Effector memory CD8-positive, alpha-beta T cell (primary cell): ENCODE results near the gene PLEKHB2.
"Not testable (repeated sequence)": the region's sequence is repeated elsewhere in the genome, so short reads cannot be mapped to it uniquely, and the experiment has no call there.

Source experiments
- ATAC-seq: fragments of 150-1000 bp; cut with Tn5 transposase; replicated peaks from 2 replicates; pipeline ENCODE4 v1.10.0; 2021; ENCODE audit warnings: mild to moderate bottlenecking, moderate library complexity
- DNase-seq, 3 experiments: peaks; one replicate each; pipeline ENCODE4 v3.0.0; 2021
- H3K27ac Mint-ChIP-seq, 2 donors: one replicate each; pipeline ENCODE4 v1.8.0; 2022; ENCODE audit warnings: mild to moderate bottlenecking in 2 of 2, mixed read lengths in 2 of 2, moderate library complexity in 2 of 2
- H3K27me3 Mint-ChIP-seq, 2 donors: one replicate each; pipeline ENCODE4 v1.8.0; 2022; ENCODE audit warnings: mixed read lengths in 2 of 2
- H3K36me3 Mint-ChIP-seq: one replicate; pipeline ENCODE4 v1.8.0; 2022; ENCODE audit warnings: mild to moderate bottlenecking, moderate library complexity, mixed read lengths; ENCODE audit not compliant: insufficient read depth
- H3K4me1 Mint-ChIP-seq, 2 donors: one replicate each; pipeline ENCODE4 v1.8.0; 2022; ENCODE audit warnings: low read depth in 2 of 2, mixed read lengths in 2 of 2
- H3K4me3 Mint-ChIP-seq, 2 donors: one replicate each; pipeline ENCODE4 v1.8.0; 2022; ENCODE audit warnings: mild to moderate bottlenecking in 2 of 2, mixed read lengths in 2 of 2, moderate library complexity in 2 of 2
- H3K9me3 Mint-ChIP-seq, 2 donors: one replicate each; pipeline ENCODE4 v1.8.0; 2022; ENCODE audit warnings: mixed read lengths in 2 of 2

The PLEKHB2 gene

DNA sequence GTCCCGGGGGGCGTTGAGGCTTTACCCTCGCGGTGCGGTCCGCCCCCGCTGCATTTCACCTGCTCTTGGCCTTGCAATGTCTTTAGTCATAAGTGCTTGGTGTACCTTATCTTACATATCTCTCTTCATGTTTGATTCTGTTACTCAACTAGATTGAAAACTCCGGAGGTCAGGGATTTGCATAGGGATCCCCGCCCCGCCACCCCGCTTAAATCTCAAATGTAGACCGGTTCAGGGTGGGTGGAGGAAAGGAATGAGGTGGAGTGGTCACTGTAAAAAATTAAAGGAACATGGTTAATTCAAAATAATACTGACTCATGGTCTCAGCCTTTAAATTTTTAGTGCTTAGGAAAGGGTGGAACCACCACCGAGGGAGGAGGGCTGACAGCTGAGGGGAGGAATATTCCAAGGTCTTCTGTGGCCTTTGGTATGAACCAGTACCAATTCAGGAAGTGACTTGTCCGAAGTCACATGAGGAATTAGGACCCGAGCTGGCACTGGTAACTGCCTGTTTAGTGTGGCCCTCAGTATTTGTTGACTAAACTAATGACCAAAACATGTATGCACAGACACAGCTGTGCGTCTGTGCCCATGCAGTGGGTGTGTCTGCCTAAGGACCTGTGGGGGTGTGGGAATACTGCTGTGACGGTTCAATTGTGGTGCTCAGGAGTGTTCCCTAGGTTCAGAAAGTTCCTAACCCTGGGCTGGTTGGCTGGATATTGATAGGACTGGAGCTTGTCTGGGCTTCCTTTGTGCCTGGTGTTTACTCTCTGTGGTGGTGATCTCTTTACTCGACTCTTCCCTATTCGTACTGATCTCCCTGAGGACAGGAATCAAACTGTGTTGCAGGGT, 1.0 kb downstream of the PLEKHB2 start:
- ATAC-seq (no peak), DNase-seq (peak in 1 of 3 experiments; percentile 3)
- peak overlapping the region; percentile 89 to 94 for H3K4me3 Mint-ChIP-seq
- H3K4me1 Mint-ChIP-seq, result peaks cover 41 to 49% of the 10 kb centered on the region in 2 donors
- H3K27ac Mint-ChIP-seq, result peak overlapping the region; percentile 93 to 97
- H3K27me3 Mint-ChIP-seq, result no peaks in the 10 kb centered on the region
- peaks cover 39% of the 10 kb centered on the region for H3K36me3 Mint-ChIP-seq
- no peaks in the 10 kb centered on the region for H3K9me3 Mint-ChIP-seq

DNA sequence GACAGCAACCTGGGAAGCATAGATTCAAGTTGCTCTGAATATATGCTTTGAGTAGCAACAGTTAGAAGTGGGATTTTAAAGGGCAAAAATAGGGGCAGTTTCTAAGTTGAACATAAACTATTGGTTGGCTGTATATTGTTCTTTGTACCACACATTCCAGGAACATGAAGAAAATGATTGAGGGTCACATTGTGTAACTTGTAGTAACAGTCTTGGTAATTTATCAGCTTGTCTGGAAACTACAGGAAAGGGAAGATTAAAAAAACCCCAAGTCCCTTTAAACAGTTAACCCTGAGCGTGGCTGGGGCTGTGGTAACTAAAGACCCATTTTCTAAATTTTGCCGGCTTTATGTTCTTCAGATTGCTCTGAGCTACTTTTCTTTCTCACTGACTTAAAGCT, 7.4 kb downstream of the PLEKHB2 start:
- no peaks in the 10 kb centered on the region for H3K27me3 Mint-ChIP-seq
- H3K9me3 Mint-ChIP-seq, result no peaks in the 10 kb centered on the region
- H3K4me1 Mint-ChIP-seq, result peaks cover 43 to 68% of the 10 kb centered on the region in 2 donors
- H3K27ac Mint-ChIP-seq, result peak overlapping the region in 1 of 2 donors; percentile 17
- ATAC-seq (no peak), DNase-seq (no peak)
- no peak overlapping the region for H3K4me3 Mint-ChIP-seq
- H3K36me3 Mint-ChIP-seq, result peaks cover 34% of the 10 kb centered on the region

DNA sequence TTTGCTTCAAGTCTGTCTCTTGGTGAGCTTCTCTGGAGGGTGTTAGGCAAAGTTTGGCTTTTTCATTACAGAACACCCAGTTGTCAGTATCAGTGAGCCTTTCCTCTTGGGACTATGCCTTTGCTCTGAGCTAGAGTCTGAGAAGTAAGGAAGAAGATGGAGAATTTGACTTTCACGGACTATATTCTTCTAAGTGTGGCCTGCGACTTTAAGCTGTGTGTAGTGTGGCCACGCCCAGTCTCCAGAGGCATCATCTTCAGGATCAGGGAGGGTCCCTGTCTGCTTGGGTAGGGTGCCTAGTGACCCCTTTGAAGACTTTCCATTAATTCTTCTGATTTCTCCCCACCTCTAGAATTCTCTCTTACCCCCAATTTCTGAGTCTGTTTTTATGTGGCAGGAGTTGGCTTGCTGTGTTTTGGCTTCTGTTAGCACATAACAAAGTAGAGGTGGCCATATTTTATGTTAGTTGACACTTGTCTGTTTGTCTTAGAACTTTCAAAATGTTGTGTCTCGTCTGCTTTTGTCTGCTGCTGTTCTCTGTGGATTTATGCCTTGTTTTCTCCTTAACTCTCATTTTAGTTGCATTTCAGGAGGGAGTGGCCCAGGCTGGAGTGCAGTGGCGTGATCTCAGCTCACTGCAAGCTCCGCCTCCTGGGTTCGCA, 8.6 kb downstream of the PLEKHB2 start:
- peak overlapping the region; percentile 14 to 41 for H3K27ac Mint-ChIP-seq
- H3K27me3 Mint-ChIP-seq, result no peaks in the 10 kb centered on the region
- H3K36me3 Mint-ChIP-seq, result peaks cover 40% of the 10 kb centered on the region
- peaks cover 47 to 77% of the 10 kb centered on the region in 2 donors for H3K4me1 Mint-ChIP-seq
- ATAC-seq, result no peak
- no peak overlapping the region for H3K4me3 Mint-ChIP-seq
- no peak for DNase-seq
- H3K9me3 Mint-ChIP-seq, result no peaks in the 10 kb centered on the region

- ATAC-seq, DNase-seq, H3K27ac Mint-ChIP-seq, H3K4me3 Mint-ChIP-seq, H3K9me3 Mint-ChIP-seq, H3K27me3 Mint-ChIP-seq: not testable (repeated sequence)
- Mint-ChIP-seq H3K36me3 (peaks cover 38% of the 10 kb centered on the region), H3K4me1 (peaks cover 50 to 77% of the 10 kb centered on the region in 2 donors)
Observed at GRCh38 chr2:131114950-131115349, 9.8 kb downstream of the PLEKHB2 start.

- no peaks in the 10 kb centered on the region for H3K27me3 Mint-ChIP-seq
- H3K9me3 Mint-ChIP-seq, result no peaks in the 10 kb centered on the region
- no peak overlapping the region for H3K4me3 Mint-ChIP-seq
- no peak for ATAC-seq
- H3K27ac Mint-ChIP-seq, result peak overlapping the region in 1 of 2 donors; percentile 62
- no peak for DNase-seq
- H3K36me3 Mint-ChIP-seq, result peaks cover 35% of the 10 kb centered on the region
- H3K4me1 Mint-ChIP-seq, result peaks cover 48 to 75% of the 10 kb centered on the region in 2 donors
Observed at GRCh38 chr2:131115752-131116151, 10.6 kb downstream of the PLEKHB2 start.

DNA sequence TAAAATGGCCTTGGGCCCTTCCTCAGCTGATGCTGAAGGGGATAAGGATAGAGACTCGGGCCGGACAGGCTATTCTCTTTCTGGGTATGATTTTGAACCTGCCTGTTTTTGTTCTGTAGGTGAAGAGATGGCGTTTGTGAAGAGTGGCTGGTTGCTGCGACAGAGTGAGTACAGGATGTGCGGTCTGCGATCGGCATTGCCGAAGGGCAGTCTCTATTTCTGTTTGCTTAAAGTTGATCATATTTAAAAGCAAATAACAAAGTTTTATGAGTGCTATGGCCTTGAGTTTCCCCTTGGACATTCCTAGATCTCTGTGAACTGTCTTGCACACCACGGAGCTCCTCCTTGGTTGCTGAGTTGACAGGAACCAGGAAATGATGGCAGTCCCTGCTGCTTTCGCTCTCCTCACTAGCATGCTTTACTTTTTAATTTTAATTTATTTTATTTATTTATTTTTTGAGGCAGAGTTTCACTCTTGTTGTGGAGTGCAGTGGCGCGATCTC, 15.7 kb downstream of the PLEKHB2 start:
- H3K36me3 Mint-ChIP-seq, result peaks cover 50% of the 10 kb centered on the region
- peak overlapping the region; percentile 51 to 64 for H3K27ac Mint-ChIP-seq
- ATAC-seq (no peak), DNase-seq (no peak)
- no peak overlapping the region for H3K4me3 Mint-ChIP-seq
- no peaks in the 10 kb centered on the region for H3K9me3 Mint-ChIP-seq
- H3K27me3 Mint-ChIP-seq, result no peaks in the 10 kb centered on the region
- H3K4me1 Mint-ChIP-seq, result peaks cover 20 to 46% of the 10 kb centered on the region in 2 donors

DNA sequence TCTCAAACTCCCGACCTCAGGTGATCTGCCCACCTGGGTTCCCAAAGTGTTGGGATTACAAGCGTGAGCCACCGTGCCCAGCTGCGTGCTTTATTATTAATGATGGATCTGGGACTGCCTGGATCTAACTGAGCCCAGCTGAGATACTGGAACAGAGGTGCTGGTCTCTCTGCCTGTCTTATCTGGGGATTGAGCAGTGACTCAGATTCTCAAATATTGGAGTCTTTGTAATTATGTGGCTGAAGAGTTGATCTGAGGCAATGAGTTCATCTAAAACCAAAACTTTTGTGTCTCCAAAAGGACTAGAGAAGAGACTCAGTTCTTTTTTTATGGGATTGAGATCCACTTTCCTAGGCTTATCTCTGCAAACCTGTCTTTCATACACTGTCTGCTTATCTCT, 16.3 kb downstream of the PLEKHB2 start:
- ATAC-seq, result no peak
- Mint-ChIP-seq H3K27me3 (no peaks in the 10 kb centered on the region), H3K4me3 (no peak overlapping the region), H3K27ac (no peak overlapping the region), H3K36me3 (peaks cover 55% of the 10 kb centered on the region), H3K9me3 (no peaks in the 10 kb centered on the region), H3K4me1 (peaks cover 20 to 42% of the 10 kb centered on the region in 2 donors)
- no peak for DNase-seq

DNA sequence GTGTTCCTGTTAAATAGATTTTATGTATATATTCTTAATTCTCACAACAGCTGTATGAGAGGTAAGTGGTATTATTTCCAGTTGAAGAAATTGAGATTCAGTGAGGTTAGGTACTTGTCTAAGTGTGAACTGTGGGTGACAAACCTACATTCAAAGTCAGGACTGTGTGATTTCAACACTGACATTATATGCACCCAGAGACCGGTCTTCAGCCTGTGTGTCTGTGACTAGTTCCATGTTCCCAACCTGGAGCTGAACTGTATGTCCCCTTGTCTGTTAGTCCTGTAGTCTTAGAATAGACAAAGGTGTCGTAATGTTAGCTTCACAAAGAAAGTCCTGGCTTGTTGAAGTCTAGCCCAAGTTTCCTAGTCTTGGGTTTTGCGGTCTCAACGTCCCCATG, 17.4 kb downstream of the PLEKHB2 start:
- no peak overlapping the region for H3K27ac Mint-ChIP-seq
- H3K4me3 Mint-ChIP-seq, result no peak overlapping the region
- H3K27me3 Mint-ChIP-seq, result no peaks in the 10 kb centered on the region
- peaks cover 19 to 35% of the 10 kb centered on the region in 2 donors for H3K4me1 Mint-ChIP-seq
- H3K9me3 Mint-ChIP-seq, result no peaks in the 10 kb centered on the region
- ATAC-seq (no peak), DNase-seq (no peak)
- H3K36me3 Mint-ChIP-seq, result peaks cover 56% of the 10 kb centered on the region

DNA sequence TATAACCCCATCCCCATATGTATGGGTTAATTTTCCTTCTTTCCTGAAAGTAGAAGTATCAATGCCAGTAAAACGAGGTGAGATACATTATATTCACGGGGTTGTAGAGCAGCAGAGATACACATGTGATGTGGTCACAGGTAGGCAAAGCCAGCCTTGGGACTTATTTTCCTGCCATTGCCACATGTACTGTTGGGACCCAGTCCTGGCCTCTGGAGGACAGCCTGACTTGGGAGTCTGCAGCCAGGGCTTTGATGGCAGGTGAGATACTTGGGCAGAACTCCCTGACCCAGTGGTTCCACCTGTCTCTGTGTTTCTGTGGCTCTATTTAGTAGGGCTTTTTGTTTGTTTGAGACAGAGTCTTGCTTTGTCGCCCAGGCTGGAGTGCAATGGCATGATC, 18.1 kb downstream of the PLEKHB2 start:
- DNase-seq (no peak), ATAC-seq (no peak)
- H3K9me3 Mint-ChIP-seq, result no peaks in the 10 kb centered on the region
- H3K4me1 Mint-ChIP-seq, result peaks cover 12 to 28% of the 10 kb centered on the region in 2 donors
- H3K36me3 Mint-ChIP-seq, result peaks cover 61% of the 10 kb centered on the region
- H3K4me3 Mint-ChIP-seq, result no peak overlapping the region
- no peaks in the 10 kb centered on the region for H3K27me3 Mint-ChIP-seq
- no peak overlapping the region for H3K27ac Mint-ChIP-seq

DNA sequence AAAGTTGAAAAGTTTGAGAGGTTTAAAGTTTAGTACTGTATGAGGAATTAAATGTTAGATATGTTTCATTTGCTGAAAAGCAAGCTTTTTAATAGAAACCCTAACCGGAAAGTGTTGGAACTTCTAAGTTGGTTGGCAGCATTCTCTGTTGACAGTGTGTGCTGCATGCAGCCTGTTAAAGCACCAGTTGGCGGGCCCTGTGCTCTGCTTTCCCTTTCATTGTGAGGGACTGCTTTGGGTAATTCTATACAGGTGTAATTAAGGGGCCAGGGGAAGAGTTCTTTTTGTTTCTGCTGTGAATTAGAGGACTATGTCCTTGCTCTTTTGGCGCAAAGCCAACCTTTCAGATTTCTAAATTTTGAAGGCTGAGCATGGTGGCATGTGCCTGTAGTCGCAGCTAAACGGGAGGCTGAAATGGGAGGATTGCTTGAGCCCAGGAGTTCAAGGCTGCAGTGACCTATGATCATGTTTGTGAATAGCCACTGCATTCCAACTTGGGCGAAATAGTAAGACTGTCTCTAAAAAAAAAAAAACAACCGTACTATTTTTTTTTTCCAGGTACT, 20.1 kb downstream of the PLEKHB2 start:
- Mint-ChIP-seq H3K27me3 (no peaks in the 10 kb centered on the region), H3K4me1 (peaks cover 8 to 17% of the 10 kb centered on the region in 2 donors), H3K36me3 (peaks cover 72% of the 10 kb centered on the region), H3K4me3 (no peak overlapping the region), H3K27ac (no peak overlapping the region), H3K9me3 (no peaks in the 10 kb centered on the region)
- ATAC-seq, result no peak
- DNase-seq, result no peak

DNA sequence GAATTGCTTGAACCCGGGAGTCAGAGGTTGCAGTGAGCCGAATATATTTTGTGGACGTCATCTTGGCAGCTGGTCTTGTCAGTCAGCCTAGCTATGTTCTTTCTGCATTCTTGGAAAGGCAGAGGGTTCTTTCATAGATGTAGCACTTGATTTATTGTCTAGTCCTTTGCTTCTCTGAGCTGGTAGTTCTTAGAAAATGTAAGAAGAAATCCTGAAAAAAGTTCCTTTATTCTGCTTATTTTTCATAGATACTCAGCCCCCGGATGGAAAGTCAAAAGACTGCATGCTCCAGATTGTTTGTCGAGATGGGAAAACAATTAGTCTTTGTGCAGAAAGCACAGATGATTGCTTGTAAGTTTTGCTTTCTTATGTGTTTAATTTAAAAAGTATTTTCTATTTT, 21.3 kb downstream of the PLEKHB2 start:
- ATAC-seq (no peak), DNase-seq (no peak)
- Mint-ChIP-seq H3K4me1 (peaks cover 2 to 12% of the 10 kb centered on the region in 2 donors), H3K9me3 (no peaks in the 10 kb centered on the region), H3K27me3 (no peaks in the 10 kb centered on the region), H3K4me3 (no peak overlapping the region), H3K36me3 (peaks cover 75% of the 10 kb centered on the region), H3K27ac (no peak overlapping the region)

DNA sequence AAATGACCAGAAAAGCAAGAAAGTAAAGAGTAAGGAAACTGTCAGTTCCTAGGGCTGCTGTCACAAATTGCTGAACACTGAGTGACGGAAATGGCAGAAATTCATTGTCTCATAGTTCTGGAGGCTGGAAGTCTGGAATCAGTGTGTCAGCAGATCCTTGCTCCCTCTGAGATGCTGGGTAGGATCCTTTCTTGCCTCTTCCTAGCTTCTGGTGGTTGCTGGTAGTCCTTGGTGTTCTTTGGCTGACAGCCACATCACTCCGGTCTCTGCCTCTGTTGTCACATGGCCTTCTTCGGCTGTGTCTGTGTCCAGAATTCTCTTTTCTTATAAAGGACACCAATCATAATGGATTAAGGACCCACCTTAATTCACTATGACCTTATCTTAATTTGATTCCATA, 21.9 kb downstream of the PLEKHB2 start:
- Mint-ChIP-seq H3K27me3 (no peaks in the 10 kb centered on the region), H3K4me1 (peaks cover 2 to 12% of the 10 kb centered on the region in 2 donors), H3K36me3 (peaks cover 77% of the 10 kb centered on the region), H3K9me3 (no peaks in the 10 kb centered on the region), H3K27ac (peak overlapping the region; percentile 55 to 57), H3K4me3 (no peak overlapping the region)
- DNase-seq (no peak), ATAC-seq (no peak)

- H3K4me3 Mint-ChIP-seq, result no peak overlapping the region
- H3K27ac Mint-ChIP-seq, result no peak overlapping the region
- H3K4me1 Mint-ChIP-seq, result peaks cover 2 to 12% of the 10 kb centered on the region in 2 donors
- DNase-seq (no peak), ATAC-seq (no peak)
- H3K9me3 Mint-ChIP-seq, result no peaks in the 10 kb centered on the region
- peaks cover 76% of the 10 kb centered on the region for H3K36me3 Mint-ChIP-seq
- H3K27me3 Mint-ChIP-seq, result no peaks in the 10 kb centered on the region
Observed at GRCh38 chr2:131127981-131128380, 22.8 kb downstream of the PLEKHB2 start.
